ENCODE results near the gene ATP5F1C. TPM values are rescaled to one million over a fixed set of nuclear protein-coding genes. Genes with fewer than 3 reads are reported as not detected.

Gene ATP5F1C
- total and polyA plus RNA-seq, 2 experiments from 2014 or later: 332 to 537 TPM

- no peak for TF ChIP-seq REST (IDR thresholded peaks at IDR 0.05; ENCODE audit: unreplicated experiment)
- TF ChIP-seq CREB1 (CRISPR knock-in tag; IDR thresholded peaks at IDR 0.05; ENCODE audit: low read depth): no peak
- TF ChIP-seq ETS1 (IDR thresholded peaks at IDR 0.05): no peak
- TF ChIP-seq CTCF (conservative IDR thresholded peaks at IDR 0.05; ENCODE audit: low read depth in 2 of 2): no peak
- no peak for TF ChIP-seq POLR2AphosphoS5 (IDR thresholded peaks at IDR 0.05; ENCODE audit: low read depth)
- no peak for TF ChIP-seq NANOG (IDR thresholded peaks at IDR 0.05; ENCODE audit: borderline replicate concordance)
- no peak for TF ChIP-seq JUNB (IDR thresholded peaks at IDR 0.05; ENCODE audit: unreplicated experiment)
- TF ChIP-seq EZH2 (IDR thresholded peaks at IDR 0.05; ENCODE audit: low read depth, unreplicated experiment): no peak
Observed at GRCh38 chr10:7829289-7829834, 41.4 kb downstream of the ATP5F1C start (continued).

GRCh38 chr10:7832060-7832459 is 44.1 kb downstream of the ATP5F1C start:
- ATAC-seq (no peak), DNase-seq (ENCODE audit: low spot score) (no peak)
- peaks cover 10% of the 10 kb centered on the region for H3K4me1 Mint-ChIP-seq
- H3K36me3 Mint-ChIP-seq (ENCODE audit: low read depth): peaks cover 5% of the 10 kb centered on the region; the same call in 2 of the 3 replicates
- no peak overlapping the region for H3K27ac ChIP-seq (ENCODE audit: low read depth)
- no peaks in the 10 kb centered on the region for H3K9me3 Mint-ChIP-seq
- H3K4me3 ChIP-seq: no peak overlapping the region
- H3K4me1 ChIP-seq (ENCODE audit: insufficient read depth): no peaks in the 10 kb centered on the region
- no peak overlapping the region for H3K27ac Mint-ChIP-seq
- H3K4me3 Mint-ChIP-seq: no peak overlapping the region
- H3K27me3 Mint-ChIP-seq (ENCODE audit: insufficient read depth, low read depth, poor library complexity): peaks cover 3% of the 10 kb centered on the region
- H3K79me2 ChIP-seq (replicated peaks; ENCODE audit: insufficient read depth): peaks cover 80% of the 10 kb centered on the region
- H3K36me3 ChIP-seq (ENCODE audit: insufficient read depth): no peaks in the 10 kb centered on the region
- H2AFZ ChIP-seq: no peak overlapping the region
- TF ChIP-seq ZNF331 (CRISPR knock-in tag; IDR thresholded peaks at IDR 0.05; ENCODE audit: low read depth) (no peak), CTCF (conservative IDR thresholded peaks at IDR 0.05; ENCODE audit: low read depth in 2 of 2) (no peak), REST (IDR thresholded peaks at IDR 0.05; ENCODE audit: unreplicated experiment) (no peak), EZH2phosphoT487 (IDR thresholded peaks at IDR 0.05; ENCODE audit: unreplicated experiment) (no peak), CREB1 (CRISPR knock-in tag; IDR thresholded peaks at IDR 0.05; ENCODE audit: low read depth) (no peak), STAT1 (IDR thresholded peaks at IDR 0.05; ENCODE audit: unreplicated experiment) (no peak), NANOG (IDR thresholded peaks at IDR 0.05; ENCODE audit: borderline replicate concordance) (no peak), JUNB (IDR thresholded peaks at IDR 0.05; ENCODE audit: unreplicated experiment) (no peak), POLR2AphosphoS5 (IDR thresholded peaks at IDR 0.05; ENCODE audit: low read depth) (no peak), ZNF114 (CRISPR knock-in tag; IDR thresholded peaks at IDR 0.05) (no peak)
- no peak overlapping the region for H3K4me2 ChIP-seq
- H3K9me2 ChIP-seq (ENCODE audit: insufficient read depth): no peaks in the 10 kb centered on the region
- no peaks in the 10 kb centered on the region for H3K27me3 ChIP-seq (ENCODE audit: insufficient read depth)
- H3F3A ChIP-seq (replicated peaks; ENCODE audit: low read depth): no peaks in the 10 kb centered on the region
- peaks cover 11% of the 10 kb centered on the region; the same call in 1 of the 2 replicates for H4K20me1 ChIP-seq (replicated peaks; ENCODE audit: insufficient read depth)

All from GM23338 (cell line).